Hematopoietic multipotent progenitor cell treated with erythropoietin and hydrocortisone succinate and interleukin-3 and kit ligand, for 8 days (in vitro differentiated cells): ENCODE measurements around the gene LRP2.
"Not testable (repeated sequence)": the region's sequence is repeated elsewhere in the genome, so short reads cannot be mapped to it uniquely, and the experiment has no call there.

Experiments used
- DNase-seq: peaks from one replicate; pipeline ENCODE4 v3.0.0-alpha.2; 2015

LRP2 gene

GRCh38 chr2:169362118-169362893 lies at the start of gene LRP2:
Gene LRP2, minus strand, starts transcription at chr2:169362534. Its CDS starts 135 bp downstream, at chr2:169362399.
- DNase-seq = no peak

DNA sequence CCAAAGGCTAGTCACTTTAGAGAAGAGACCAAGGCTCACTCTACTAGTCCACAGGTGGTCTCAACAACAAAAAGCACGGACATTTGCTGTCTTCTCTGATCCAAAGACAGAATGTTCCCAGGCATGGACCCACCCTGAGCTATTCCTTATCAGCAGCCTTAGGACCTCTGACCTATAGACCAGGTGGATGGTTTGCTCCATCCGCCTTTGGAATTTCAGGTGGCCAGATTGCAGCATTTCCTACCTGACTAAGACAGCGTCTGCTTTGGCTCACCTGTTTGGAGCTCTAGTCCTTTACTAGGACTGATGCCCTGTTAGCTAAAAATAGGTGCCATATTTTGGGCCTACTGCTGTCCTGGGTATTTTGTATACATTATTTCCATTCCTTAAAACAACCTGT lies 44.6 kb upstream of the LRP2 start:
- no peak for DNase-seq

- not testable (repeated sequence) for DNase-seq
Measured at GRCh38 chr2:169399491-169399890, 37.2 kb upstream of the LRP2 start.

- DNase-seq = peak; percentile 4
Measured at GRCh38 chr2:169397697-169398096, 35.4 kb upstream of the LRP2 start.

DNA sequence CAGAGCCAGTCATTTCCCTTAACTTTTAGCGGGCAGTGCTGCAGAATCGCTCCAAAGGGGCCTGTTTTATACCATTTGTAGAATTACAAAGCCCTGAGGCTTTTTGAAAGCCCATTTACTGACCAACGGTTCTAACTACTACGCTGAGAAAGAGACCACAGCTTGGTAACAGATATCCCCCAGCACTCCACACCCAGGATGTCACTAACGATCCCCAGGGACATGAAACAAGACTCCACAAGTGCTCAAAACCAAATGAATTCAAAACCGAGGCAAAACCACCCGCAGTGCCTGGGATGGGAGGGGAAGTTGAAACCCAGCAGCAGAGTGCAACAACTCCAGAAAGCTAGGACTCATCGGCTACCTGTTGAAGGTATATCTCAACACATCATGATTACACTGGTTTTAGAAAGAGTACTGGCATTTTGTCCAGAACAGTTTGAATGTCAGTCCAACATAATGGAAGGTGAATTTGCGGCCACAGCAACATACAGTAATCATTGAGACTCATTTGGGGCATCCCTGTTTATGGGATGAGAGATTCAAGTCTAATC lies 33.6 kb upstream of the LRP2 start:
- no peak for DNase-seq

DNA sequence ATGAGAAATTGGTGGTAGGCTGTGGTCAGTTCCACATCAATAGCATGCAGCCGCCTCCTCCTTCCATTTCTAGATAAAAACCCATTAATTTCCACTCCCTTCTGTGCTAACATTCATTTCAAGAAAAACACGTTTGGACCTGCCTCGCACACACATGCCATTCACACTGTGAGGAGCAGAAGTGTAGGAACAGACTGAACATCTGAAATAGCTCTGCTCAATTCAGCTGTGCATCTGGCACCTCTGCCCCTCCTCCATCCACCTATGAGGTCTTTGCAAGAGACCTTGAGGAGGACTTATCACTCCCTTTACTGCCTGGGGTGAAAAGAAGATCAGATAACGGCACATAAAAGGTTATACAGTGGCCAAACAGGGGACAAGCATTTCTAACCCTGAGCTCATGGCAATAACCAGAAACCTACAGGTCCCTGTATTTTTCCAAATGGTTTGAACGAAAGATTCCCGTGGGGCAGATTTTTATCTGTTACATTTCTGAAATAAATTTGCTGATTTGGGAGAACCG lies 30.8 kb upstream of the LRP2 start:
- no peak for DNase-seq

DNA sequence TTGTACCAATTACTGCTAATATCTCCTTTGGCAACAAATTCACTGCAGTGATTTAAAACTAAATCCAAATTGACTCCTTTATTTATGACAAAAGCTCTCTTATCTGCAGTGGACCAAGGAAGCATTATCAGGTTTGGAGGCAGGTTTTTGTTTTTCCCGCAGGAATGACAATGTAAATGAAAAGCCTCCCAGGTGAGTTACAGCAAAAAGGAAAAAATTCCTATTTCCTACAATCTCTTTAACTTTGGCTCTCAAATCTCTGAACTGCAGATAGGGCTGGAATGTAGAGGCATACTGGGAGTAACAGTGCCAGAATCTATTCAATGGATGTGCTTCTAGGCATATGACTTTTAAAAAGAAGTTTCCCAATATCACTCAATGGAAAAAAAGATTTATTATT lies 28.9 kb upstream of the LRP2 start:
- no peak for DNase-seq

GRCh38 chr2:169388161-169388560 lies 25.8 kb upstream of the LRP2 start:
- DNase-seq = no peak

DNA sequence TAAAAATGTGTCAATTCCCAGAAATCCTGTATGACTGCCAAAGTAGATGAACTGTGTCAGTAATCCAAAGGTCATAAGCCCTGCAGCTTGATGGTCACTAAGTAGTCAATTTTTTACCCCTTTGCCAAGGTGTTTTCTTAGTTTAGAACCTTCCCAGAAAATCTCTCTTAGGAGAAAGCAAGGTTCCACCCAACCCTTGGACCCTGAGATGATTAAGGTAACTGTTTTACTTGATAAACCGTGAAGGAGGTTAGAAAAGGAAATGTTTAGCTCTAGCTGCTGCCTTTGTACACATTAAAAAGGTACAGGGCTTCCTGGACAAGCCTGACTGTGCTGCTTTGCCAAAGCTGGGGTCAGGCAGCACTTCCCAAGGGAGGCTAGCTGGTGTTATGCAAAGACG lies 24.4 kb upstream of the LRP2 start:
- DNase-seq = no peak

- no peak for DNase-seq
Measured at GRCh38 chr2:169384816-169385215, 22.5 kb upstream of the LRP2 start.

- DNase-seq = no peak
Measured at GRCh38 chr2:169372561-169372960, 10.2 kb upstream of the LRP2 start.

- no peak for DNase-seq
Measured at GRCh38 chr2:169366066-169366465, 3.7 kb upstream of the LRP2 start.

DNA sequence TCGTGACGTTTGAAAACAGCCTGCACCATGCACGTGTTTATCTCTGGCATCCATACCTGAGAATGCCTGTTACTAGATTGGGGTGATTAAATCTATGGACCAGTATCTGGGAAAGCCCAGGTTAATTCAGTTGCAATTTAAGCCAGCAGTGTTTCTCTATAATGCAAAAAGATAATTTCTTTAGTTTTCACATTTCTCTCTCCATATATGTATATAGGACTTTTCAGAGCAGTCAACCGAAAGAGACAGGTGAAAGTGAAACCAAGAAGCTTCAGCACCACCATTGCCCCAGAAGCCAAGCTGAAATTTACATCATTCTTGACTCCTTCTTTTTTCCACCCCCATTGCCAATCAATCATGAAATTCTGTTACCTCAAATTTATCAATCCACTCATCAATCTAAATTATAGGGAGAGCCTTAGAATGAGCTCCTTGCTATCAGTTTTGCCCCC lies 2.7 kb upstream of the LRP2 start:
- DNase-seq = peak; percentile 17

- DNase-seq = peak; percentile 28
Measured at GRCh38 chr2:169363560-169364150, 1.3 kb upstream of the LRP2 start.

DNA sequence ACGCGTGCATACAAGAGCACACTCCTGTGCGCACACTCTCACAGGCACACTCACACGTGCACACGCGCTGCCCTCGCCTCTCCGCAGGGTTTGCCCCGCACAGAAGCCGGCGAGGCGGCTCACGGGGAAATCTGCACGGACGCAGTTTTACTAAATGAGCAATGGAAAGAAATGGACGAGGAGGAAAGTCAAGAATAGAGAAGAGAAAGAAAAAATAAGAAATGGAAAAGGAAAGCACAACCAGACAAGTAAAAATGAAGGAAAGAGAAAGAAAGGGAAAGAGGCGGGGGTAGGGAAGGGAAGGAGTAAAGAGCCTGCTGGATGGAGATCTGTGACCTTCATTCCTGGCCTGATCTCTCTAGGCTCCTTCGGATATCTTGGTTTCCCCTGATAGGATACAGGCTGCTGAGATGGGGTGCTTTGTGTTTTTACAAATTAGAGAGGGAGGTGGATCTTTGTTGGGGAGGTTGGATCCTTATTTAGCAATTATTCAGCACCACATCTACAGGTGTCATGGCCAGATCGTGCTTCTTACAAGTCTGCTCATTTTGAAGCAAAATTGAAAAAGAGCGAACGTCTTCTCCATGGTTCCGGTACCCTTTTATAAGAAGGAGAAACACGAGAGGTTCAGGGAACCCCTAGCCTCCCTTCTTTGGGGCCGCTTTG lies 693 bp upstream of the LRP2 start:
- DNase-seq = no peak

DNA sequence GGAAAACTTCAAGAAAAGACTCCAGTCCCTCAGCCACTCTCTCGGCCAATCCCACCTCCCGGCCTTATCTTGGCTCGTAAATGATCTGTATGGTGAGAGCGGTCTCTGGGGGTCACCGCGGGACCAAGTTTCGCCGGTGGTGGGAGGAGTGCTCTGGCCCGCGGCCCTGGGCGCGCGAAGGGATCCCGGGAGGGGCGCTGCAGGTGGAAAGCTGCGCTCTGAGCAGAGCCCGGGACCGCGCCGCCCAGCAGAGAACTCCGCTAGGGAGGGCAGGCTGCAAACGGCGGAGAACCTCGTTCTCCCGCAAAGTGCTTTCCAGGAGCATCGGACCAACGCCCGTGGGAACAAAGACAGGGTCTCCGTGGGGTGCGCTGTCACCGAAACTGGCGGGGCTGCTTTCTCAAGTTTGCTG lies 622 bp downstream of the LRP2 start:
- no peak for DNase-seq

GRCh38 chr2:169360984-169361705 lies 1.2 kb downstream of the LRP2 start:
- DNase-seq = no peak

DNA sequence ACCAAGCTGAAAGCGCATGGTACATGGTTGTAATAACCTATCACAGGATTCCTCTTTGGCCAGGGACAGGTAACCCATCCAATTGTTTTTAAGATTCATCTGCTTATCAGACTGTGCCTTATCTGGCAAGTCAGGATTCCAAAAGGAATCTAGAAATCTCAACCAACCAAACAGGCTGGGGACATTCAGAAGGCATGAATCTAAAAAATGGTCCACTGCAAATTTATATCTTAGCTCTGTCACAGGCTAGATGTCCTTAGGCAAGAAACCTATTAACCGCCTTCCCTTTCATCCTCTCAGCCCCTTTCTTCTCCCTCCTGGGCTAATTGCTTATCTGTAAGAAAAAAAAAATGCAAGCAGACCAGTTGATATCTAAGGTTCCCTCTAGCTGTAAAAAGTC lies 4.3 kb downstream of the LRP2 start:
- DNase-seq = no peak

GRCh38 chr2:169354244-169354643 lies 8.1 kb downstream of the LRP2 start:
- DNase-seq = no peak

GRCh38 chr2:169351725-169352124 lies 10.6 kb downstream of the LRP2 start:
- no peak for DNase-seq

DNA sequence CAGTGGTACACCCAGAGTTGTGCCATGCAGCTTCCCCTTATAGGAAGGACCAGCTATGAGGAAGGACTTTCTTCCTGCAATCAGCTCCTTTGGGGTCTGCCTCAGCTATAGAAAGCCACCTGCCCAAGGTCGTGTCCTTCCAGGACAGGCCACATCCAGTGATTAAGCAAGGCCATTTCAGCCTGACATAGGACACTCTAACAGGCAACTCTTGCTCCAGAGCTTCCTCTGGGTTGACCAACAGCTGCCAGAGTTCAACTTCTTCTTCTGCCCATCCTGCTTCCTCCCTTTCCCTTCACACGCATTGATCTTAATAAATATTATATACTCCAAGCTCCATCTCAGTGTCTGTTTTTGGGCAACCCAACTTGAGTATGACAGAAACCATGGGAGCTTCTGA lies 12.8 kb downstream of the LRP2 start:
- DNase-seq = no peak

DNA sequence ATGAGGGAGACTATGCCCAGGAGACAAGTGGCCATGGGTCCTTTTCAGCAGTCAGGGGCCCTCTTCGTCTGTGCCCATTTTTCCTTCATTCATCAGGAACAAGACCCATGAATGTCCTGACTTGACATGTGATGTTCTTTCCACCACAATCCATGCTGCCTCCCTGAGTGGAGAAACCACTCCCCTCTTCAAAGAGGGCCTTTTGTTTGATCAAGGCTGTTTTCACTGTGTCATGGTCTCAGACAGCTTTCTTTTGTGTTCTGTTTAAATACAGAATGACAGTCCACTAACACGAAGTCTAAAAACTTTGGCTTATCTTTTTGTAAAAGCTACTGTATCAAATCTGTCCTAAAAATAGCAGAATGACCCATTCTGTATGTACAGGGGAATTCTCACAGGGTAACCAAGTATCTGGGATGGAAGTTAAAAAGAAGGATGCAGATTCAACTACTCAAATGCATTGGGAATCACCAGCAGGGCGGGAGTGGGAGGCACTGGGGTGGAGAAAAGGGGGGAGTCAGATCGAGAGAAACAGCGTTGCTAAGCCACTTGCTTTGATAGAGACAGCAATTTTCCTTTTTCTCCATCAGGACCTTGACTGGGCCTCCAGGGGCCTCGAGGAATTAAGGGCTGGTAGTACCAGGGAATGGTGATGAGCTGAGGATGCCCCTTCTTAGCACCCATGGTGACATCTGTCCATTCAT lies 13.9 kb downstream of the LRP2 start:
- no peak for DNase-seq
